ENCODE data around the gene PRRT2.
A peak's percentile ranks its signal among the peaks of the same experiment; 100 is the strongest.
"Not testable (repeated sequence)": the region's sequence is repeated elsewhere in the genome, so short reads cannot be mapped to it uniquely, and the experiment has no call there.

The PRRT2 gene

DNA sequence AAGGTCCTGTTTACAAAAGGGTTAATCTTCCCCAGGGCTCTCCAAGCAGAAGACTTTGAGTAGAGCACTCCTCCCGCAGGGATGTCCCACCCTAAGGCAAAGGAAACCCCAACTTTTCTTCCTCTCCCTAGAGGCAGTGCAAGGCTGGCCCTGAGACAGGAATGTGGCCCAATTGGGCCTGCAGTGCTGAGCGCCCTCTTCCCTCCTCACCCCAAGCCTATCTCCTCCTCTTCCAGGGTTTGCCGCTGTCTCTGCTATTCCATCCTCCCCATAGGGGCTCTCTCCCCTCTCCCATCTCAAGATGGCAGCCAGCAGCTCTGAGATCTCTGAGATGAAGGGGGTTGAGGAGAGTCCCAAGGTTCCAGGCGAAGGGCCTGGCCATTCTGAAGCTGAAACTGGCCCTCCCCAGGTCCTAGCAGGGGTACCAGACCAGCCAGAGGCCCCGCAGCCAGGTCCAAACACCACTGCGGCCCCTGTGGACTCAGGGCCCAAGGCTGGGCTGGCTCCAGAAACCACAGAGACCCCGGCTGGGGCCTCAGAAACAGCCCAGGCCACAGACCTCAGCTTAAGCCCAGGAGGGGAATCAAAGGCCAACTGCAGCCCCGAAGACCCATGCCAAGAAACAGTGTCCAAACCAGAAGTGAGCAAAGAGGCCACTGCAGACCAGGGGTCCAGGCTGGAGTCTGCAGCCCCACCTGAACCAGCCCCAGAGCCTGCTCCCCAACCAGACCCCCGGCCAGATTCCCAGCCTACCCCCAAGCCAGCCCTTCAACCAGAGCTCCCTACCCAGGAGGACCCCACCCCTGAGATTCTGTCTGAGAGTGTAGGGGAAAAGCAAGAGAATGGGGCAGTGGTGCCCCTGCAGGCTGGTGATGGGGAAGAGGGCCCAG lies 1.0 kb downstream of the PRRT2 start:
- DNase-seq, result no peak

DNA sequence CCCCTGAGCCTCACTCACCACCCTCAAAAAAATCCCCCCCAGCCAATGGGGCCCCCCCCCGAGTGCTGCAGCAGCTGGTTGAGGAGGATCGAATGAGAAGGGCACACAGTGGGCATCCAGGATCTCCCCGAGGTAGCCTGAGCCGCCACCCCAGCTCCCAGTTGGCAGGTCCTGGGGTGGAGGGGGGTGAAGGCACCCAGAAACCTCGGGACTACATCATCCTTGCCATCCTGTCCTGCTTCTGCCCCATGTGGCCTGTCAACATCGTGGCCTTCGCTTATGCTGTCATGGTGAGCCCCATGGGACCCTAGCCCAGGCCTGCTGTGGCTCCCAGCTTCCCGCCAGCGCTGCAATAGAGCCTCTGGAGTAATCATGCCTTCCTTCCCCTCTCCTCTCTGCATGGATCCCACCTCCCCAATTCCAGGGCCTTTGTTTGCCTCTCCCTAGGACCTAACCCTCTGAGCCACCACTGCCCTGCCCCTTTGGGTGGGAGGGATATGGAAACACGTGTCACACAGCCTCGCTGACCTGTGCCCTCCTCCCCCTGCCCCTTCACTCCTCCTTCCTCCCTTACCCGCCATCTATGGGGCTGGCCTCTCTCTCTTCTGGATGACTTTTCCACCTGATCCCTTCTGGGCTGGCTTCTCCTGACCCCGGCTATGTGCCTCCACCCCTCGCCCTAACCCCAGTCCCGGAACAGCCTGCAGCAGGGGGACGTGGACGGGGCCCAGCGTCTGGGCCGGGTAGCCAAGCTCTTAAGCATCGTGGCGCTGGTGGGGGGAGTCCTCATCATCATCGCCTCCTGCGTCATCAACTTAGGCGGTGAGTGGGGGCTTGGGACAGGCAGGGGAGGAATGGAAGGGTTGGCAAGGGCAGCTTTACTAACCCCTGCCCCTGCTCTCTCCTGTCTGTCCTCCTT lies 1.9 kb downstream of the PRRT2 start:
- DNase-seq, result no peak

DNA sequence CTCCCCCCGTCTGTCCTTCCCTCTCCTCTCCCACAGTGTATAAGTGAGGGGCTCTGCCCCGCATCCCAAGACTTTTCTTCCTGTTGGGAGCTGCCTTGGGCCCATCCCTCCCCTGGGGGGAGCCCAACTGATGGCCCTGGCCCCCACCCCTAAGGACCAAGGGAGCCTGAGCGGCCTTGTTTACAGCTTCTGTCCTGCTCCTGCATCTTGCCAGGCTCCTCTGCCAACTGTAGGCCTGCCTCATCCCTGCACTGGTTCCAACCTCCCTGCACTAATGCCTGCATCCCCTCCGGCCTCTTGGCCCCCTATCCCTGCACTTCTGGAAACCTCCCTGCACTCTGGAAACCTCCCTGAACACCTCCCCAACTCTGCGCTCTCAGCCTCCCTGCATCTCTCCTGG lies 2.6 kb downstream of the PRRT2 start:
- no peak for DNase-seq

DNA sequence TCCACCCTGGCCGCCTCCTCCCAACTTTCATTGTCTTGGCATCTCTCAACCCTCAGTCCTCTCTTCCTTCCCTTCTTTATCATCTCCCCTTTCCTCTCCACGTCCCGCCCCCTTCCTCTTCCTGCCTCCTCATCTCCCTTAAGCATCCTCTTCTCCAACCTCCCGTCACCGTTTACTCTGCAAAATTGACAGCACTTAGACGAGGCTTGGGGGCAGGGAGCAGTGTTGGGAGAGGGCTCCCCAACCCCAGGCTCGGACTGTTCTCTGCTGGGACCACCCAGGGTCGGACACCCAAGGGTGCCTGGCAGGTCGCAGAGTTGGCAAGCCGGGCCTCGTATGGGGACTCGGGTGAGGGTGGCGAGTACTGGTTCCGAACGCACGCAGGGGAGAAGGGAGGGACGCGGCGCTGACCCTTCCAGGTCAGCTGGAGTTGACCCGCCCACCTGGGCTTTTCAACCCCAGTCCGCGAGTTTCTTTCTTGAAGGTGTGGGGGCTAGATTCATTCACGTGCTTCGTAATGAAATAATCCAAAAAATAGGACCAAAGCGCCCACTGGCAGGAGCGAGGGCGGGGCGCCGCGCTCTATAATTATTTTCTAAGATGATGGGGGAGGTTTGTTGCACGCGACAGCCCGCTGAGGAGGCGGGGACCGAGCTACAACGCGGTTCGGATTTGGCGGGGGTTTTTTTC lies 3.2 kb downstream of the PRRT2 start:
- DNase-seq, result peak; percentile 21

DNA sequence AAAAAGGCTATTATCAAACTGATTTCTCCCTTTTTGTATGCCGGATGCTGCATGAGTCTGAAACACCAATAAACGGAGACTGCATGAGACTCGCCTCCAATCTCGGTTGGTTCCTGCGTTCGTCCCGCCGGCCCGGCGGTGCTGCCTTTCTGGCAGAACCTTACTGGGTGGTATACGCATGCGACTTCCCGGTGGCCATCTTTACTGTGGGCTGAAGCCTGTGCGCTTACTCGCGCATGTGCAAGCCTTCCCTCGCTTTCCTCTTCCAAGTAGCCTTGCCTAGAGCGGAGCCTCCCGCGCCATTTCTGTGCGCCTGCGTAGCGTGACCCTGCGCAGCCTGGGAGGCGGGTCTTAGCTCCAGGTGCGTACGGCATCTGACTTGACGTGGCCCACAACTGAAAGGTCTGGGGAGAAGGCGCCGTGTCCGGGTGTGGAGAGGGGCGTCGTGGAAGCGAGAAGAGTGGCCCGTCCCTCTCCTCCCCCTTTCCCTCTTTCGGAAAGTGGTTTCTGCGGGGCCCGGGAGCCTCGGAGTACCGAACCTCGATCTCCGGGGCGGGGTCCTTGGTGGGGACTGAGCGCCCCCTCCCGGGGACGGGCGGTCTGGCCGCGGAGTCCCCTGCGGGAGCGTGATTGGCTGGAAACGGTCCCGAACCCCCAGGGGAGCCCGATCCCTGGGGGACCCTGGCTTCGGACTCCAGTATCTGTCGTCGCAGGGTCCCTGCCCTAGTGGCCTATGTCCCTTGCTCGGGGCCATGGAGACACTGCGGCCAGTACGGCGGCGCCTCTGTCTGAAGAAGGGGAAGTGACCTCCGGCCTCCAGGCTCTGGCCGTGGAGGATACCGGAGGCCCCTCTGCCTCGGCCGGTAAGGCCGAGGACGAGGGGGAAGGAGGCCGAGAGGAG lies 4.0 kb downstream of the PRRT2 start, which contains the start of gene PAGR1:
Gene PAGR1, plus strand, starts transcription at position 360 of the 901 bp plus-strand sequence. Its CDS starts 374 bp downstream, at position 734.
- peak; percentile 99 for DNase-seq

DNA sequence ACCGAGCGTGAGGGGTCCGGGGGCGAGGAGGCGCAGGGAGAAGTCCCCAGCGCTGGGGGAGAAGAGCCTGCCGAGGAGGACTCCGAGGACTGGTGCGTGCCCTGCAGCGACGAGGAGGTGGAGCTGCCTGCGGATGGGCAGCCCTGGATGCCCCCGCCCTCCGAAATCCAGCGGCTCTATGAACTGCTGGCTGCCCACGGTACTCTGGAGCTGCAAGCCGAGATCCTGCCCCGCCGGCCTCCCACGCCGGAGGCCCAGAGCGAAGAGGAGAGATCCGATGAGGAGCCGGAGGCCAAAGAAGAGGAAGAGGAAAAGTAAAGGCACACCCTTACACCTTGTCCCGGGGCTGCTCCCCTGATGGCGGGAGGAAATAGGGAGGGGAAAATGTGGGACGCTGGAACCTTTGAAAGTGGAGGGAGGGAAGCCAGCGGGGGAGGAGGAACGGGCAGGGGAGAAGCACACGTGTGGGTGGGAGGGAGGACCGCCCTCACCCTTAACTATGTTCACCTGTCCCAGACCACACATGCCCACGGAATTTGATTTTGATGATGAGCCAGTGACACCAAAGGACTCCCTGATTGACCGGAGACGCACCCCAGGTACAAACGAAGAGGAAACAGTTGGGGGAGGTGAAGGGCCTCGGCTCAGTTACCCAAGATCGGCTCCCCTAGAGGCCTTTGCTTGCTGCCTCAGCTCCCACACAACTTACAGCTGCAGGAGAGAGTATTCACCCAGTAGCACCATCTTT lies 4.9 kb downstream of the PRRT2 start:
- DNase-seq, result peak; percentile 80

DNA sequence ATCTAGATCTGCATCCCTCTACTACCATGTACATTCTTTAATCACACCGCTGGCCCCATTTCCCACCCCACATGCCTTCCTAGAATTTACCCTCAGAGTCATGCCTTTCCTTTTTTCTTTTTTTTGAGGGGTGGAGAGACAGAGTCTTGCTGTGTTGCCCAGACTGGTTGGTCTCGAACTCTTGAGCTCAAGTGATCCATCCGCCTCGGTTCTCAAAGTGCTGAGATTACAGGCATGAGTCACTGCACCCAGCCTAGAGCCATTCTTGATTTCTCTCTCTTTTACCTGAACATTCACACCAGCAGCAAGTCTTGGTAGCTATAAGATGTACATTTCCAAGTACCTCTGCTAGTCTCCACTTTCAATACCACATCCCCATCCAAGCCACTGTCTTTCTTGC lies 6.1 kb downstream of the PRRT2 start:
- DNase-seq, result no peak

DNA sequence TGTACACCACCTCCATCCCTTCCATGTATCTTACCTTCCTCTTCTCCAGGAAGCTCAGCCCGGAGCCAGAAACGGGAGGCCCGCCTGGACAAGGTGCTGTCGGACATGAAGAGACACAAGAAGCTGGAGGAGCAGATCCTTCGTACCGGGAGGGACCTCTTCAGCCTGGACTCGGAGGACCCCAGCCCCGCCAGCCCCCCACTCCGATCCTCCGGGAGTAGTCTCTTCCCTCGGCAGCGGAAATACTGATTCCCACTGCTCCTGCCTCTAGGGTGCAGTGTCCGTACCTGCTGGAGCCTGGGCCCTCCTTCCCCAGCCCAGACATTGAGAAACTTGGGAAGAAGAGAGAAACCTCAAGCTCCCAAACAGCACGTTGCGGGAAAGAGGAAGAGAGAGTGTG lies 7.5 kb downstream of the PRRT2 start:
- DNase-seq, result no peak

DNA sequence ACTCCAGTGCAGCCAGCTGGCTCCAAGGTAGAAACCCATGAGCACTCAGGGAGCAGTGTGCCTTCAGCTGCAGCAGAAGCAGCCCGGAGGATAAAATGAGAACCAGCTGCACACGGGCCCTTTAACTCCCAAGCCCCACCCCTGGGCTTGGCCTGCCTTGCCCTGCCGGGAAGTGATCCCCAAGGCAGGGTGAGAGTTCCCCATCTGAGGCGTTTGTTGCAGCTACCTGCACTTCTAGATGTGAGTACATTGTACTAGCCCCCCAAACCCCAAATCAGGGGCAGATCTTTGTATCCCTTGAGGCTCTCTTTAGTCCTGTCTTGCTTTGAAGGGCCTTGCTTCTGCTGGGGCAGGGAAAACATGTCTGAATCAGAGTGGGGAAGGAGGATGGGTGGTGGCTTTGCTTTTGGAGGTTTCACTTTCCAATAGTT lies 8.3 kb downstream of the PRRT2 start, which contains the start of gene MVP:
Gene MVP, plus strand, starts transcription at position 192 of the 431 bp plus-strand sequence. CDS start 10,088 bp downstream, outside the sequence.
- DNase-seq, result peak; percentile 73

DNA sequence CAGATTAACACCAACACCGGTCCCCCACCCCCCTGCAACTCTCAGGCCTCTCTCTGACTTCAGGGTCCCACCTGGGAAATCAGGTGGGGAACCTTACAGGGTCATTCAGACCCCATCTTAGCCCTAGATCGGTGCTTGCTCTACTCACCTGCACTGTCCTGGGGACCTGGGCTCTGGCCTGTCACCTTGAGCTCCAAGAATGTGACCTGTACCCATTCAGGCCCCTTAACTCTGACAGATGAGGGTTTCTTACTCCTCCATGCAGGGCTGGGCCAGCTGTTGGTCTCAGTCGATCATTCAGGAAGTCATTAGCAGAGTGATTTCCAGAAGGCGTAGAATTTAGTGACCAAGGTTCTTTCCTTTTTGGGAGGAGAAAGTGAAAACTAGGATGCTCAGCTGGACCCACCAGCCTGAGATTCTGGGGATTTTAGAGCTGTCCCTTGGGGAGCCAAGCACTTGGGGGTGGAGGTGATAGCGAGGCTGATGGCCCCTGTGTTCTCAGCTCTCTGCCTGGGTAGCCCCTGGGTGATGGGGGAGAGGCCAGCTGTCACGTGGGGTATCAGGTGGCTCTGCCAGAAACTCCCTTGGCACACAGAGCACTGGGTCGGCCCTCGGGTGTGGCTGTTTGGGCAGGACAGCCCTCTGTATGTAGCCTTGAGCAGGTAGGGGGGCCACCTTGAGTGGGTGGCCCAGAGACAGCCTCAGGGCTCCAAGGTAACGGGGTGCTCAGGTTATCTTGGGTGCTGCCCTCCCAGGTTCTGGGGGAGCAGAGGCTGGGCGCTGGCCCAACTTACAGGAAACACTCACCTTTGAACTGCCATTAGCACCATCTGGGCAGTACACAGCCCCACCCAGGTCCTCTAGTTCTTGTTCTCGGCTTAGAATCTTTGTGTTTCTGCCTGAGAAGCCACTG lies 9.0 kb downstream of the PRRT2 start:
- DNase-seq, result peak; percentile 71

DNA sequence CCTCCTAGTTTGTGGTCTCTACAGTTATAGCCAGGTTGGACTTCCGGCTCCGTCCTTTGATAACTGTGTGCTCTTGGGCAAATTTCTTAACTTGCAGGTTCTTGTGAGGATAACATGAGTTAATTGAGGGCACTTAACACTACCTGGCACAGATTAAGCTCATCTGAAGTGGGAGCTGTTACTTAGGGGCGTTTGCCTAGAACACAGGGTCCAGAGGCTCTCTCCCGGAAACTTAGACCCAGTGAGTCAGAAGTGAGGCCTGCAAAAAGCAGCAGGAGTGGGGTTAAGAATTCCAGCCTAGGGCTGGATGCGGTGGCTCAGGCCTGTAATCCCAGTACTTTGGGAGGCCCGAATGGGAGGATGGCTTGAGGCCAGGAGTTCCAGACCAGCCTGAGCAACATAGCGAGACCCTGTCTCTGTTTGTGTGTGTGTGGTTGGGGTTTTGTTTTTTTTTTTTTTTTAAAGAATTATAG lies 9.7 kb downstream of the PRRT2 start:
- no peak for DNase-seq

DNA sequence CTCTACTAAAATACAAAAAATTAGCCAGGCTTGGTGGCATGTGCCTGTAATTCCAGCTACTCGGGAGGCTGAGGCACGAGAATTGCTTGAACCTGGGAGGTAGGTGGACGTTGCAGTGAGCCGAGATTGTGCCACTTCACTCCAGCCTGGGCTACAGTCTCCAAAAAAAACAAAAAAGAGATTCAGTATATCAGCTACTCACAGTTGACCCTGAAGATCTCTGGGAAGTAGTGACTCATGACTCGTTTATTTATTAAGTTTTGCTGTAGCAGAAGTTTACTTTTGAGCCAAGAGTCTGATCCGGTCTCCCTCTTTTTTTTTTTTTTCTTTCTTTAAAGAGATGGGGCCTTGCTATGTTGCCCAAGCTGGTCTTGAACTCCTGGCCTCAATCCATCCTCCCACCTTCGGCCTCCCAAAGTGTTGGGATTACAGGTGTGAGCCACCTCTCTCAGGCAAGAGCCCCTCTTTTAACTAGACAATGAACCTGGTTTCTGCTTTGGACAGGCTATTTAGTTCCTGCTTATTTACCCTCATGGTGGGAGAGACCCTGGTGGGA lies 12.7 kb downstream of the PRRT2 start:
- DNase-seq, result peak; percentile 42

DNA sequence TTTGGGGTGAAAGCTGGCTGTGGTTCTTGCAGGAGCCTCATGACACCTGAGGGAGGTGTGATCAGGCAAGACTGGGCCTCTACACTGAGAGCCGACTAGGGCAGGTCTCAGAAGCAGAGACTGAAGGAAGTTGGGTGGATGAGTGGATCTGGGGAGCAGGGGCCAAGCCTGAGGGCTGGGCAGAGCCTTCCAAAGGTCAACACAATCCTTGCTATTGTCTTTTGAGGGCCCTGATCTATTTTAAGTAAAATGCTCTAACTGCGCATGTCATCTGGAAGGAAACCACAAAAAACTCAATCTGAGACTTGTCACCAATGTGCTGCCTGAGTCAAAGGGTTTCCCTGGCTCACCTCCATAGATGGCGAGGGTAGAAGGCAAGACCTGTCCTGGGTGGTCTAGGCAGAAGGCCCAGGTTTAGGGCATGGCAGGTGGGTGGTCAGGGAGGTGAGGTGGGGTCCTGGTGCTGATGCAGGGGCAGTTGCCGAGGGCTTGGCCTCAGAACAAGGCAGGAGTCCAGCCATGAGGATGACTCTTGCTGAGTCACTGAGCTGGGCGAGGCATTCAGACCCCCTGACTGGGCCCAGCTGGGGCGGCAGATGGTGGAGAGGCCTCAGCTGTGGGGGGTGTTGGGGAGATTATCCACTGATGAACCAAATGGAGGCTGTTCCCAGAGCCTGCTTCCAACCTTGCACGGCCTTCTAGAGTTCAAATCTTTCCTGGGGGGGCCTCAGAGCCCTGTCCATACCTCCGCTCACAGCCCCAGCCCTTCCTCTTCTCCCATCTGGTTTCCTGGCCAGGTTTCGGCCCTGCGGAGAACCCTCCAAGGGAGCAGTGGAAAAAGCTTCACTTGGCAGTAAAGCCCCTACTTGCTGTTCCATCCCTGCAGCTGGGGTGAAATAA lies 13.4 kb downstream of the PRRT2 start:
- peak; percentile 89 for DNase-seq

DNA sequence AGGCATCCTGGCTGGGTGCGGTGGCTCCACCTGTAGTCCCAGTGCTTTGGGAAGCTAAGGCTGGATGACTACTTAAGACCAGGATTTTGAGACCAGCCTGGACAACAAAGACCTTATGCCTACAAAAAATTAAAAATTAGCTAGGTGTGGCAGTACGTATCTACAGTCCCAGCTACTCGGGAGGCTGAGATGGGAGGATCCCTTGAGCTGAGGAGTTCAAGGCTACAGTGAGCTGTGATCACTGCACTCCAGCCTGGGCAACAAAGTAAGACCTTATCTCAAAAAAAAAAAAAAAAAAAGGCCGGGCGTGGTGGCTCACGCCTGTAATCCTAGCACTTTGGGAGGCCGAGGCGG lies 14.3 kb downstream of the PRRT2 start:
- DNase-seq, result no peak

DNA sequence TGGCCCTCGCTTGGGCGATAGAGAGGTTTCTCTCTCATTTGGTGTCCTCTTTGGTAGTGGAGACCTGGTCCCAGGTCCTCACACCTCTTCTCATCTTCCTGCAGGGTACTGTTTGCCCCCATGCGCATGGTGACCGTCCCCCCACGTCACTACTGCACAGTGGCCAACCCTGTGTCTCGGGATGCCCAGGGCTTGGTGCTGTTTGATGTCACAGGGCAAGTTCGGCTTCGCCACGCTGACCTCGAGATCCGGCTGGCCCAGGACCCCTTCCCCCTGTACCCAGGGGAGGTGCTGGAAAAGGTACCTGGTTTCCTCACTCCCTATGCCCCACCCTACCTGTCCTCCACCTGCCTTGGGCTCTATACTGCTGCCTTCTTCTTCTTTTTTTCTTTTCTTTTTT lies 18.8 kb downstream of the PRRT2 start:
- DNase-seq, result no peak

DNA sequence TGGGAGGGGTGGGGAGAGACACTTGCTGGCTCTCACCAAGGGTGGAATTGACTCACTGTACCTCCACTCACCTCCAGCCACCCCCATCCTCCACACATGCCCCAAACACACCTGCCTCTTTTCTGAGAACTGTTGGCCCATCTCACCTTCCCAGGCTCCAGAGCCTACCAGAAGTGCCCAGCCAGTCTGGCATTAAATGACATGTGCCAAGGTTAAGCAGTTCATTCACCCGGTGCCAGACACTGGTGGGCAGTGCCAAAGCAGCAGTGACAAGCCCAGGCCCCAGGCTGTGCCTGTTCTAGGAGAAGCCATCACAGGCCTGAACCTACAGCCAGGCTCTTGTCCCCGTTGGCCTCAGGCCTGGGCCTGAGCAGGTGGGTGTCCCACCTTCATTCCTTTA lies 19.5 kb downstream of the PRRT2 start:
- DNase-seq, result no peak

DNA sequence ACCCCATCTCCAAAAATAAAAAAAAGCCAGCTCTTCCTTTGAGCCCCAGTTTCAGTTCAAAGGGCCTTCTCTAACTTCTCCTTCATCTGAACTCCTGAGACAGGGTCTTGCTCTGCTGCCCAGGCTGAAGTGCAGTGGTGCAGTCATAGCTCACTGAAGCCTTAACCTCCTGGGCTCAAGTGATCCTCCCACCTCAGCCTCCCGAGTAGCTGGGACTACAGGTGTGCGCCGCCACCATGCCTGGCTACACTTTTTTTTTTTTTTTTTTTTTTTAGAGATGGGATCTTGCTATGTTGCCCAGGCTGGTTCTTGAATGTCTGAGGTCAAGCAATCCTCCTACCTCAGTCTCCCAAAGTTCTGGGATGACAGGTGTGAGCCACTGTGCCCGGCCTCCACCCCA lies 21.2 kb downstream of the PRRT2 start:
- DNase-seq, result not testable (repeated sequence)

DNA sequence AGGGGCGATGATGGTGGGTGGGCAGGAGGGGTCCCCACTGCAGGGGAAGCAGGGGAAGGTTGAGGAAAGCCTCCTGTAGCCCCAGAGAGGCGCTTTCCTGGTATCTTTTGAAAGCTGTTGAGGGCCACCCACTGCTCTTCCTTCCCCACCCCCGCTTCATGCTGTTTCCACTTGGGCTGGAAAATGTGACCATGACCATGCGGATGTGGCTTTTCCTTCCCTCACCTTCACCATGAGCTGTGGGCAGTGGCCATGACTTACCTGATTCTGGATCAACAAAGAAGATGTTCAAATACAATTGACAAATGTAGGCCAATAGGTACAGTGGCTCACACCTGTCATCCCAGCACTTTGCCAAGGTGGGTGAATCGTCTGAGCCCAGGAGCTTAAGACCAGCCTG lies 22.1 kb downstream of the PRRT2 start:
- no peak for DNase-seq

Data from activated CD4-positive, alpha-beta T cell treated with anti-CD3 and anti-CD28 coated beads, Interleukin-10, Interleukin-2, amounts not matched to agents 100 ng/mL and 50 ng/mL, durations not matched to agents 16 hours and 8 hours (primary cell).